HepG2 (cell line): ENCODE measurements around the gene CDC20. TPM values are rescaled to one million over a fixed set of nuclear protein-coding genes. Genes with fewer than 3 reads are reported as not detected.

ENCODE experiments used
- ATAC-seq: fragments of 200-7000 bp; cut with Tn5 transposase; 3 replicates; pipeline ENCODE4 v1.9.1; 2020; ENCODE audit warnings: mild to moderate bottlenecking, moderate library complexity
- BruUV-seq: library from RNA; stranded (reverse); fragments of 400-500 nt; replicated peaks from 2 replicates; lab custom pipeline; 2021; lab: Mats Ljungman, UMichigan
- CTCF ChIA-PET: fragments of 300-600 bp; formaldehyde crosslinking; extraction: SDS; loops from one replicate; lab custom pipeline; 2021; ENCODE audit warnings: low total read pairs, inconsistent platforms, low intra/inter-chr PET ratio; lab: Yijun Ruan, JAX
- POLR2A ChIA-PET: fragments of 350-600 bp; sonication (Branson Sonifier 250); formaldehyde crosslinking; loops from one replicate; lab custom pipeline; 2020; ENCODE audit warnings: antibody characterized with exemption, inconsistent platforms; lab: Yijun Ruan, JAX
- DNase-seq: peaks from one replicate; pipeline ENCODE4 v3.0.0-alpha.2; 2015; ENCODE audit warnings: low spot score
- FAIRE-seq: peaks from 3 replicates; lab custom pipeline; 2011; peaks lifted over from hg19 to GRCh38; lab: Jason Lieb, UNC
- H2AFZ ChIP-seq: one replicate; pipeline ENCODE4 v1.6.1; 2011; ENCODE audit warnings: low read length, inconsistent platforms
- H3K27ac ChIP-seq: fragments of 300-600 bp; 3 replicates; pipeline ENCODE4 v1.8.0; 2011; ENCODE audit warnings: mixed run types, mild to moderate bottlenecking, mixed read lengths, low read length, inconsistent platforms; ENCODE audit not compliant: insufficient read depth; ENCODE audit errors: extremely low read length
- H3K27me3 ChIP-seq, 2 experiments: fragments of 200-600 bp in 1 of 2; 2 replicates in 1 of 2; 3 replicates in 1 of 2; pipeline versions ENCODE4 v1.6.0 to v1.8.0; 2011; ENCODE audit warnings: low read length in 2 of 2, mild to moderate bottlenecking in 2 of 2, moderate library complexity in 2 of 2, inconsistent platforms in 1 of 2; ENCODE audit not compliant: insufficient read depth in 2 of 2, control insufficient read depth in 1 of 2
- H3K36me3 ChIP-seq, 2 experiments: fragments of 200-600 bp in 1 of 2; replicated peaks in 1 of 2; 2 replicates in 1 of 2; 3 replicates in 1 of 2; pipeline versions ENCODE4 v1.5.1 to v1.8.0; 2011; ENCODE audit warnings: low read length in 2 of 2, inconsistent platforms in 1 of 2; ENCODE audit not compliant: insufficient read depth in 2 of 2, control insufficient read depth in 1 of 2
- H3K4me1 ChIP-seq: 2 replicates; pipeline ENCODE4 v1.5.1; 2012; ENCODE audit warnings: low read length, inconsistent platforms; ENCODE audit not compliant: insufficient read depth
- H3K4me2 ChIP-seq: 2 replicates; pipeline ENCODE4 v1.6.0; 2011; ENCODE audit warnings: low read depth, low read length, inconsistent platforms
- H3K4me3 ChIP-seq, 3 experiments: fragments of 200-600 bp in 1 of 3; sonication (generic), shearing (Covaris generic) in 1 of 3; replicated peaks in 1 of 3; 2 replicates each; pipeline ENCODE4 v1.5.1; 2011 to 2016; ENCODE audit warnings: low read length in 3 of 3, inconsistent platforms in 2 of 3, low read depth in 2 of 3, mild to moderate bottlenecking in 2 of 3, control low read depth in 1 of 3, mixed read lengths in 1 of 3; ENCODE audit not compliant: insufficient read depth in 1 of 3
- H3K79me2 ChIP-seq: one replicate; pipeline ENCODE4 v1.6.1; 2011; ENCODE audit warnings: low read length, inconsistent platforms; ENCODE audit not compliant: insufficient read depth
- H3K9ac ChIP-seq: 2 replicates; pipeline ENCODE4 v1.6.0; 2011; ENCODE audit warnings: mild to moderate bottlenecking, low read depth, low read length, inconsistent platforms; ENCODE audit not compliant: insufficient read depth
- H3K9me3 ChIP-seq: 2 replicates; pipeline ENCODE4 v1.5.1; 2012; ENCODE audit warnings: mild to moderate bottlenecking, low read length
- H4K20me1 ChIP-seq: 2 replicates; pipeline ENCODE4 v1.6.0; 2011; ENCODE audit warnings: inconsistent platforms, mild to moderate bottlenecking, low read length, moderate library complexity; ENCODE audit not compliant: insufficient read depth
- ELF1 ChIP-seq: sonication (generic); formaldehyde crosslinking; IDR thresholded peaks from 2 replicates; pipeline ENCODE4 v1.4.0; 2020; ENCODE audit warnings: missing genetic modification reagents
- ZNF432 ChIP-seq: sonication (generic); formaldehyde crosslinking; IDR thresholded peaks from 2 replicates; pipeline ENCODE4 v1.5.0; 2020; ENCODE audit warnings: missing genetic modification reagents, mild to moderate bottlenecking, borderline replicate concordance
- ZNF549 ChIP-seq: sonication (generic); formaldehyde crosslinking; IDR thresholded peaks from 2 replicates; pipeline ENCODE4 v1.5.0; 2020; ENCODE audit warnings: missing genetic modification reagents
- ZNF850 ChIP-seq: sonication (generic); formaldehyde crosslinking; conservative IDR thresholded peaks from 2 replicates; pipeline ENCODE4 v1.9.0; 2021; ENCODE audit warnings: mild to moderate bottlenecking, missing genetic modification reagents
- WGBS: methylation state at CpG from one replicate; pipeline ENCODE4 v1.1.6; 2017; ENCODE audit warnings: low lambda C conversion rate; 5-methylcytosine and 5-hydroxymethylcytosine counted together
- in situ Hi-C: cut with HindIII; loops from 2 replicates; pipeline ENCODE4 v1.10.0; 2017; ENCODE audit warnings: low pct_unique_long_range_greater_than_20kb; ENCODE audit not compliant: extremely low pct_ligation_motif_present
- intact Hi-C: fragments of 100-400 bp; cut with micrococcal nuclease; formaldehyde crosslinking; loops from one replicate; pipeline ENCODE4 v1.10.0; 2022; ENCODE audit not compliant: unreplicated experiment
- polyA plus RNA-seq, 8 experiments: library from polyadenylated mRNA; depleted of rRNA in 3 of 8; stranded (reverse) in 7 of 8; unstranded in 1 of 8; fragments of >200 nt; fragmentation: Illumina TruSeq in 4 of 8; extraction: Trizol in 4 of 8; gene quantifications; 2 replicates each; pipeline versions ENCODE4 v1.2.1 to v1.2.3, GENCODE V29; 2011 to 2016; ENCODE audit warnings: low read depth in 4 of 8, missing spikeins in 1 of 8, mixed read lengths in 1 of 8; ENCODE audit not compliant: insufficient read depth in 1 of 8
- total RNA-seq, 5 experiments: library from RNA; depleted of rRNA; stranded (reverse); fragments of >200 nt; fragmentation: Illumina TruSeq; extraction: Trizol; gene quantifications; 2 replicates each; pipeline ENCODE4 v1.2.3, GENCODE V29; 2016; ENCODE audit warnings: low read depth in 1 of 5
- TF ChIP-seq, protein P1 (sequence below): sonication (generic); formaldehyde crosslinking; conservative IDR thresholded peaks from 2 replicates; pipeline ENCODE4 v1.5.0; 2020; ENCODE audit warnings: missing genetic modification reagents
- TF ChIP-seq, protein P2 (sequence below): sonication (generic); formaldehyde crosslinking; IDR thresholded peaks from 2 replicates; pipeline ENCODE4 v1.4.0; 2020; ENCODE audit warnings: missing genetic modification reagents
- TF ChIP-seq, protein P3 (sequence below): sonication (generic); formaldehyde crosslinking; IDR thresholded peaks from 2 replicates; pipeline ENCODE4 v1.4.0; 2020; ENCODE audit warnings: missing genetic modification reagents, borderline replicate concordance
- TF ChIP-seq, protein P4 (sequence below): sonication (generic); formaldehyde crosslinking; IDR thresholded peaks from 2 replicates; pipeline ENCODE4 v1.4.0; 2020; ENCODE audit warnings: missing genetic modification reagents

The CDC20 gene
- total and polyA plus RNA-seq, 2 of the 13 experiments (the other 11 are each of a cell fraction or from before 2014, with no cell fraction given) = 57.9 to 90.0 TPM

DNA sequence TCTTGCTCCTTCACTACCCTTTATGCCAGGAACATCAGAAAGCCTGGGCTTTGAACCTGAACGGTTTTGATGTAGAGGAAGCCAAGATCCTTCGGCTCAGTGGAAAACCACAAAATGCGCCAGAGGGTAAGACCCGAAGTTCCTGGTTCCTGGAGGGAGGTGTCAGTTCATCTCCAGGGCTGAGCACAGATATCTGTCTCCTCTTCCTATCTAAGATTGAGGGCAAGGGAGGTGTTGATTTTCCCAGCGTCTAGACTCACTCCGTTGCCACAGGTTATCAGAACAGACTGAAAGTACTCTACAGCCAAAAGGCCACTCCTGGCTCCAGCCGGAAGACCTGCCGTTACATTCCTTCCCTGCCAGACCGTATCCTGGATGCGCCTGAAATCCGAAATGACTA lies 915 bp downstream of the CDC20 start:
- intact Hi-C loops (no loop called here), in situ Hi-C loops (no loop called here)
- no peak for ATAC-seq
- TF ChIP-seq, protein P1, sequence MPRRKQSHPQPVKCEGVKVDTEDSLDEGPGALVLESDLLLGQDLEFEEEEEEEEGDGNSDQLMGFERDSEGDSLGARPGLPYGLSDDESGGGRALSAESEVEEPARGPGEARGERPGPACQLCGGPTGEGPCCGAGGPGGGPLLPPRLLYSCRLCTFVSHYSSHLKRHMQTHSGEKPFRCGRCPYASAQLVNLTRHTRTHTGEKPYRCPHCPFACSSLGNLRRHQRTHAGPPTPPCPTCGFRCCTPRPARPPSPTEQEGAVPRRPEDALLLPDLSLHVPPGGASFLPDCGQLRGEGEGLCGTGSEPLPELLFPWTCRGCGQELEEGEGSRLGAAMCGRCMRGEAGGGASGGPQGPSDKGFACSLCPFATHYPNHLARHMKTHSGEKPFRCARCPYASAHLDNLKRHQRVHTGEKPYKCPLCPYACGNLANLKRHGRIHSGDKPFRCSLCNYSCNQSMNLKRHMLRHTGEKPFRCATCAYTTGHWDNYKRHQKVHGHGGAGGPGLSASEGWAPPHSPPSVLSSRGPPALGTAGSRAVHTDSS (CRISPR knock-in tag) = no peak
- TF ChIP-seq, protein P2, sequence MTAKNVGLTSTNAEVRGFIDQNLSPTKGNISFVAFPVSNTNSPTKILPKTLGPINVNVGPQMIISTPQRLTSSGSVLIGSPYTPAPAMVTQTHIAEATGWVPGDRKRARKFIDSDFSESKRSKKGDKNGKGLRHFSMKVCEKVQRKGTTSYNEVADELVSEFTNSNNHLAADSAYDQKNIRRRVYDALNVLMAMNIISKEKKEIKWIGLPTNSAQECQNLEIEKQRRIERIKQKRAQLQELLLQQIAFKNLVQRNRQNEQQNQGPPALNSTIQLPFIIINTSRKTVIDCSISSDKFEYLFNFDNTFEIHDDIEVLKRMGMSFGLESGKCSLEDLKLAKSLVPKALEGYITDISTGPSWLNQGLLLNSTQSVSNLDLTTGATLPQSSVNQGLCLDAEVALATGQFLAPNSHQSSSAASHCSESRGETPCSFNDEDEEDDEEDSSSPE (CRISPR knock-in tag) = no peak
- TF ChIP-seq ZNF850 (CRISPR knock-in tag) (no peak), ZNF432 (CRISPR knock-in tag) (no peak), ZNF549 (CRISPR knock-in tag) (no peak), ELF1 (no peak)
- TF ChIP-seq, protein P3, sequence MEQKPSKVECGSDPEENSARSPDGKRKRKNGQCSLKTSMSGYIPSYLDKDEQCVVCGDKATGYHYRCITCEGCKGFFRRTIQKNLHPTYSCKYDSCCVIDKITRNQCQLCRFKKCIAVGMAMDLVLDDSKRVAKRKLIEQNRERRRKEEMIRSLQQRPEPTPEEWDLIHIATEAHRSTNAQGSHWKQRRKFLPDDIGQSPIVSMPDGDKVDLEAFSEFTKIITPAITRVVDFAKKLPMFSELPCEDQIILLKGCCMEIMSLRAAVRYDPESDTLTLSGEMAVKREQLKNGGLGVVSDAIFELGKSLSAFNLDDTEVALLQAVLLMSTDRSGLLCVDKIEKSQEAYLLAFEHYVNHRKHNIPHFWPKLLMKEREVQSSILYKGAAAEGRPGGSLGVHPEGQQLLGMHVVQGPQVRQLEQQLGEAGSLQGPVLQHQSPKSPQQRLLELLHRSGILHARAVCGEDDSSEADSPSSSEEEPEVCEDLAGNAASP (CRISPR knock-in tag) = no peak
- TF ChIP-seq, protein P4, sequence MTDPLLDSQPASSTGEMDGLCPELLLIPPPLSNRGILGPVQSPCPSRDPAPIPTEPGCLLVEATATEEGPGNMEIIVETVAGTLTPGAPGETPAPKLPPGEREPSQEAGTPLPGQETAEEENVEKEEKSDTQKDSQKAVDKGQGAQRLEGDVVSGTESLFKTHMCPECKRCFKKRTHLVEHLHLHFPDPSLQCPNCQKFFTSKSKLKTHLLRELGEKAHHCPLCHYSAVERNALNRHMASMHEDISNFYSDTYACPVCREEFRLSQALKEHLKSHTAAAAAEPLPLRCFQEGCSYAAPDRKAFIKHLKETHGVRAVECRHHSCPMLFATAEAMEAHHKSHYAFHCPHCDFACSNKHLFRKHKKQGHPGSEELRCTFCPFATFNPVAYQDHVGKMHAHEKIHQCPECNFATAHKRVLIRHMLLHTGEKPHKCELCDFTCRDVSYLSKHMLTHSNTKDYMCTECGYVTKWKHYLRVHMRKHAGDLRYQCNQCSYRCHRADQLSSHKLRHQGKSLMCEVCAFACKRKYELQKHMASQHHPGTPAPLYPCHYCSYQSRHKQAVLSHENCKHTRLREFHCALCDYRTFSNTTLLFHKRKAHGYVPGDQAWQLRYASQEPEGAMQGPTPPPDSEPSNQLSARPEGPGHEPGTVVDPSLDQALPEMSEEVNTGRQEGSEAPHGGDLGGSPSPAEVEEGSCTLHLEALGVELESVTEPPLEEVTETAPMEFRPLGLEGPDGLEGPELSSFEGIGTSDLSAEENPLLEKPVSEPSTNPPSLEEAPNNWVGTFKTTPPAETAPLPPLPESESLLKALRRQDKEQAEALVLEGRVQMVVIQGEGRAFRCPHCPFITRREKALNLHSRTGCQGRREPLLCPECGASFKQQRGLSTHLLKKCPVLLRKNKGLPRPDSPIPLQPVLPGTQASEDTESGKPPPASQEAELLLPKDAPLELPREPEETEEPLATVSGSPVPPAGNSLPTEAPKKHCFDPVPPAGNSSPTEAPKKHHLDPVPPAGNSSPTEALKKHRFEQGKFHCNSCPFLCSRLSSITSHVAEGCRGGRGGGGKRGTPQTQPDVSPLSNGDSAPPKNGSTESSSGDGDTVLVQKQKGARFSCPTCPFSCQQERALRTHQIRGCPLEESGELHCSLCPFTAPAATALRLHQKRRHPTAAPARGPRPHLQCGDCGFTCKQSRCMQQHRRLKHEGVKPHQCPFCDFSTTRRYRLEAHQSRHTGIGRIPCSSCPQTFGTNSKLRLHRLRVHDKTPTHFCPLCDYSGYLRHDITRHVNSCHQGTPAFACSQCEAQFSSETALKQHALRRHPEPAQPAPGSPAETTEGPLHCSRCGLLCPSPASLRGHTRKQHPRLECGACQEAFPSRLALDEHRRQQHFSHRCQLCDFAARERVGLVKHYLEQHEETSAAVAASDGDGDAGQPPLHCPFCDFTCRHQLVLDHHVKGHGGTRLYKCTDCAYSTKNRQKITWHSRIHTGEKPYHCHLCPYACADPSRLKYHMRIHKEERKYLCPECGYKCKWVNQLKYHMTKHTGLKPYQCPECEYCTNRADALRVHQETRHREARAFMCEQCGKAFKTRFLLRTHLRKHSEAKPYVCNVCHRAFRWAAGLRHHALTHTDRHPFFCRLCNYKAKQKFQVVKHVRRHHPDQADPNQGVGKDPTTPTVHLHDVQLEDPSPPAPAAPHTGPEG (CRISPR knock-in tag) = no peak
- Histone ChIP-seq H3K4me2 (peak overlapping the region; percentile 88), H3K36me3 (peaks cover 15 to 27% of the 10 kb centered on the region in 2 experiments), H3K9me3 (no peaks in the 10 kb centered on the region), H4K20me1 (no peaks in the 10 kb centered on the region), H3K27me3 (no peaks in the 10 kb centered on the region; a peak in 1 of 5 replicates), H3K4me3 (peak overlapping the region; percentile 92 to 97 (median 97)), H3K79me2 (peaks cover 29% of the 10 kb centered on the region), H3K4me1 (peaks cover 65% of the 10 kb centered on the region), H2AFZ (no peak overlapping the region), H3K9ac (peak overlapping the region; percentile 77), H3K27ac (peak overlapping the region; percentile 76)
- no TSS peak for BruUV-seq
- no peak for FAIRE-seq
- ChIA-PET POLR2A (no interaction called here), CTCF (no interaction called here)
- 39% methylated on average over 11 of the region's 11 CpGs for WGBS
- no peak for DNase-seq
